DMS153 treated with DMSO at 0.1 percent for 48 hours (cell line): Measurements from ENCODE around the gene PHLDB2.

Experiments used
- DNase-seq: peaks from one replicate; lab custom pipeline; 2025; ENCODE audit not compliant: unreplicated experiment; lab: John Stamatoyannopoulos, UW

The PHLDB2 gene

DNA sequence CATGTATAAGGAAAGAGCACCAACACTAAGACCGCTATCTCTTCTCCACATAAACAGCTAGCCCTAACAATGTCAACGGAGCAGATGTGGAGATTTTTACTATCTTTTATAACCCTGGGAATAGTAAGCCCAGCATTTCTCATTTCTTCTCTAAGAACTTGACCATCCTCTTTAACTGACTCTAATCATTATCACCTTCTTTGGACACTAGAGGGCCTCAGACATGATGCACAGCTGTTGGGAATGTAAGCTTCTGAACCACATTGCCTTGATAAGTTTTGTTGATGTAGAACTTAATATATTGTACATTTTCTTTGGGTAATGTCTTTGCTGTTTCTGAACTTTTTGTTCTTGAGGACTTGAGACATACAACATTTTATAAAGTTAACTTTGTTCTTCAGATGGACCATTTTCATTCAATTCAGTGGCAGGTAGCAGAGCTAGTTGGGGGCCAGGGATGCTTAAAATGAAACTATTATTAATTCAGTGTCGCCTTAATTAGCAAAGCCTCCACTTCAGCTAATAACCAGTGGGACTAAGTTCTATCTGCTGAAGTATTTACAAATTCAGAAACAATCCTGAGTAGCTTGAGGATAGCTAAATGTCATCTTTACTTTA is 130.1 kb downstream of the PHLDB2 start:
- peak; percentile 83 for DNase-seq

DNA sequence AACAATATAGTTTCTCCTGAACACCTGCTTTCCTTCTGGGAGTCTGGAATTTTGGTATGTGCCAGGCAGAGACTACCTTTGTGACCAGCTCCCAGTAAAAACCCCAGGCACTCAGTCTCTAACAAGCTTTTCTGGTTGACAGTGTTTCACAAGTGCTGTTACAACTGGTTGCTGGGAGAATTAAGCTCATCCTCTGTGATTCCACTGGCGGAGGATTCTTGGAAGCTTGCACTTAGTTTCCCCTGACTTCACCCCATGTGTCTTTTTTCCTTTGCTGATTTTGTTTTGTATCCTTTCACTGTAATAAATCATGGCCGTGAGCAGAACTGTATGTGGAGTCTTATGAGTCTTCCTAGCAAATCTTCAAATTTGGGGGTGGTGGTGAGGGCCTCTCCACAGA is 134.0 kb downstream of the PHLDB2 start:
- no peak for DNase-seq

DNA sequence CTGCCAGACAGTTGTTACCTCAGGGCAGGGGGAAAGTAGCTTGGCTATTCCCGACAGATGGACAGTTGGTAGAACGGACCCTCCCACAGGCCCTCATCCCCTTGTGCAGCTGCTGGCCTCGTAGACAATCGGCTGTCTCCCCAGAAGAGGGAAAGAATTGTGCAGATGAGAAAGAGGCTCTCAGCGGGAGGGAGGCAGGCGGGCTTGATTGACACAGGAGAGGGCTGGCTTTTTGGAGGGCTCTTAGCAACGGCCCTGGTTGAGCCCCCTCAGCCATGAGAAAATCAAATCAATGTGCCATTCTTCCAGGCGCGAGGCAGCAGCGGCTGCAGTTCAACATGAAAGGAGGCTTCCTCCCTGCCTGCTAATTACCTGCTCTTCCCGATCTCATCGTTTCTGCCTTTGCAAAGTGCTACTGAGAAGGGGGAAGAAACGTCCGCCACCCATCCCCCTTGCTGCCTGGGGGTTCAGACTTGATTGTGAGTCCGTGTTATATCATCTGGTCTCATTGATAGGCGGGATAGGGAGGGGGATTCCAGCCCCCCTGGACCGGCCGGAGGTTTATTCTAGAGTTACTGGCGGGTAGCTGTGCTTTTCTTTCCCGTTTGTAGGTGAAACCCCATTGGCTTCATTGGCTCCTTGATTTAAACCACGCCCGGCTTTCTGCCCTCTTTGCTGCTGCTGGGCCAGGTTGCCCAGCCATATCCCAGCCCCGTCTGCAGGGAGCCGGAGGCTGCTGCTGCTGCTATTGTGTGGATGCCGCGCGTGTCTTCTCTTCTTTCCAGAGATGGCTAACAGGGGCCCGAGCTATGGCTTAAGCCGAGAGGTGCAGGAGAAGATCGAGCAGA is 139.8 kb downstream of the PHLDB2 start, which contains the start of gene TAGLN3:
TSS of gene TAGLN3 (plus strand) at position 287 of the 848 bp plus-strand sequence. CDS start at position 788, 501 bp downstream.
- DNase-seq = peak; percentile 70

DNA sequence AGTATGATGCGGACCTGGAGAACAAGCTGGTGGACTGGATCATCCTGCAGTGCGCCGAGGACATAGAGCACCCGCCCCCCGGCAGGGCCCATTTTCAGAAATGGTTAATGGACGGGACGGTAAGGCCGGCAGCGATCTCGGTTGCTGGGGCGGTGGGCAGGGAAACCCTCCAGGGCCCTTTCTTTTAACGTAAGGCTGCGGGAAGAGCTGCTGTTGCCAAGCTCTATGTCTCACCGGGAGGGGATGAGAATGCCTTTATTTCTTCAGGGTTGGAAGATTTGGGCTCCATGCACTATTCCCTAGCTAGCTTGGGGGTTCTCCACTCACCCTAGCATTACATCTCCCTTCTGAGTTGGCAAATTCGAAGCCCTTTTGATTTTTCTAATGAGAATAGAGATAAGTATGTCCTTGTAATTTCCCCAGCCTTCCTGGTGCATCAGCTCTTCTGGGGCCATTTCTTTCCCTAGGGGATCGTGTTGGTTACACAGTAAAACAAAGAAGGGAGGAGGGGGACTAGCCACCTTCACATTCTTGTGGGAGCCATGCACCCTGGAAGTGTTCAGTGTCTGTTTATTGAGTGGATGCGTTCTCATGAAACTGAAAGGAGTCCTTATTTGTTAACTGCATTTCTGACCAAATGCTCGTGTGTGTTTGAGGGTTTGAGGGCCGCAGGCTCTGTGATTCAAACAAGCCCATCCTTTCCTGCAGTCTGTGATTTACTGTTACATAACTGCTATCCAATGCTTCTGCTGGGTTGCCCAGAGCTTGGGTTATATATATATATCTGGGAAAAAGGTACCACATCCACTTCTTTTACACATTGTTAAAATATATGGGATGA is 140.6 kb downstream of the PHLDB2 start:
- peak; percentile 26 for DNase-seq

DNA sequence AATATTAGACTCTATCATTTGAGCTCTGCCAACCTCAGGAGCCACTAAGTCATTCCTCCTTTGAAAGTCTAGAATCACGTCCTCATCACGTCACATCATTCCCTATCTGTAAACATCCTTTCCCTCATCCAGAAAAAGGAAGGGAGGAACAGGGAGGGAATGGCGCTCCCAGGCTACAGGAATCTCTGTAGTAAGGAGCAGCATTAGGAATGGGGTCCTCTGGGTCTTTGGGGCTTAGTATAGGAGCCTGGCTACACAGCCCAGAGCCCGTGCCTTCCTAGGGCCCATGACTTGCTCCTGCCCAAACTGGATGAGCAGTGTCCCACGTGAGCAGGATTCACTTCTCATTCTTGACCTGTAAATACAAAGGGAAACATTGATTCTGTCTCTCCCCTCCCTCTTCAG is 141.3 kb downstream of the PHLDB2 start:
- DNase-seq = no peak

DNA sequence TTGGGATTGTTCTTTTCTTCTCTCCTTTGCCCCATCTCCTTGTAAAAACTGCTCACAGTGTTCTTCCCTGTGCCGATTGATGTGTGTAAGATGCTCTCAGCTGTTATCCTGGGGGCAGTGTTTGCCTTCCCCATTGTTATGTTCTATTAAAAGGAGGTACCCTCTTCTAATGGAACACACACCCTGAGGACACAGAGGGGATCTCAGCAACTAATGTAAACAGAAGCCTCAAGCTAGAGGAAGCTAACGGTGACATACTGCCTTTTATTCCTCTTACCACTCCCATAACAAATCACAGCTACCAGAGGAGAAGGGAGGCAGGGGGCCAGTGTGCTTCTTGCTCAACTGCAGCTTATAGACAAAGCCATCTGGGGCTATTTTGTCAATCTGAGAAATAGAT is 141.9 kb downstream of the PHLDB2 start:
- no peak for DNase-seq

DNA sequence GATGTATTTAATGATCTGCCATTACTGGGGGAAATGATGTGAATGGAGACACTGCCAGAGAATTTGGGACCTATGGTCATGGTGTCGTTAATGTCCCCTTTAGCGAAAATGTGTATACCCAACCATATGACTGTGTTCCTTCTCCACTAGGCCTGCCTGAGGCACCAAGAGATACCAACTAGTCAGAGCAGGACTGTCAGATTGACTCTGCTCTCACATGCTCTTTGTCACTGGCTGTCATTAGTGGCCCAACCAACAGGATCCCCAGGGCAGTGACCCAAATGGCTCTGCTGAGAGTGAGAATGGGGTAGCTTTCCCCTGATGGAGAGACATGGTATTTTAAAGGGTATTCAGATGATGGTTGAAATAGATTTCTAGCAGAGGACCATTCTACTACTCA is 142.5 kb downstream of the PHLDB2 start:
- DNase-seq = no peak

DNA sequence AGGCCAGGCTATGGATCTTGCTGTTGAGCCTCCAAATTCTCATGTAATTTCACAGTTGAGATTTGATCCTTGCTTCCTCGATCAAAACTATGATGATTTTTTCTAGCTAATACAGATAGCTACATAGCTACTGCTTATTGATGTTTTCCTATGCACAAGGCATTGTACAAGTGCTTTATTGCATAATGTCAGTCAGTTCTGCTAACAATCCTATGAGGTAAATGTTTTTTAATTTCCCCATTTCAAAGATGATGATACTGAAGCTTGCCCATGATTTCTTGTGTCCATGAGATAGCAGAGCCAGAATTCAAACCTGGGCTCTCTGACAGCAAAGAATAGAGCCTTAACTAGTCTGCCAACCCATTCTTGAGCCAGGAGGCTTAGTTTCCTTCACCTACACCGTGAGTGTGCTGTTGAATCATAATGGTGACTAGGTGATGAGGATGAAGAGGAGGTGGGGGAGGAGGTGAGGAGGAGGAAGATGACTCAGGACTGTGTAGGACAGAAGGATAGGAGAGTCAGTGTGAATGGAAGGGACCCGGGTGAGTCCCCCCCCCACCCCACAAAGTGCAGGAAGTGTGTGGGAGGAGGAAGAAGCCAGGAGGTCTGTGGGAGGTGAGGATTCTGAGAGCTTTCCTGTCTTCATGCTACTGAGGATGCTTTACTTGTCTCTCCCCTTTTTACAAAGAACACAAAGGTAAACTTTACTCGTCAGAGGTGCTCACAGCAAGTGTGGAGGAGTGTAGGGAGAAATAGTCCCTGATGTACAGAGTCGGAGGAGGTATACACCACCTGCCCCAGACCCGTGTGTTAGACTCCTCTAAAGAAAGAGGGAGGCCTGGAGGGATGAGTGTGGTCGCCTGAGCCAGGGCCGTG is 143.3 kb downstream of the PHLDB2 start:
- no peak for DNase-seq

DNA sequence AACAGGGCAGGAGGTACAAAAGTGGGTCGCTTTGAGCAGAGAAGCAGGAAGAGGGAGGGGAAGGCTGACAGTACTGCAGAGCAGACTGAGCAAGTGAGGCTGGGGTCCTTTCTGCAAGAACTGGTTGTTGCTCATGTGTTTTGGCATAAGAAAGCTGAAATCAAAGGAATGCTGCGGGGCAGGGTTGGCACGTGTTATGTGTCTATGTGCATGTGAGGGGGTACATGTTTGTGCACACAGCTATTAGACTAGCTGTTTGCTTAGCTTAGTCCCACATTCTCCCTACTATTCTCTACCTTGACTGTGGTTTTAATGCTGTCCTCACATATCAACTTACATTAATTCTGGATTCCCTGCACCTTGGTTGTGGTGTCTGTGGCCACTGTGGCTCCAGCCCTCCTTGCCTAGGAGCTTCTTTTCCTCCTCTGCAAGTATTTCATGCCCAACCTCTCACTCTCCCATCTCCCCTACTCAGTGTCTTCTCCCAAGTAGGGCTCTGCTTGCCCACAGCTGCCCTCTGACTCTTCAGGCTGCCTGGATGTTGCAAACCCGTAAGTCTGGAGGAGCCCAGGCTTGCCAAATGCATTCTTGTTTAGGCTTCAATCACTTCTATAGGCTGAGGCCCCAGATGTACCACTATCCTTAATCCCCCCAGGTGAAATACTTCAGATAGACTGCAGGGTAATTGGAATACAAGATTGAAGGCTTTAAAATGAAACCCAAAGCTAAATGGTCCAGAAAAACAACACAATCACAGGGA is 144.4 kb downstream of the PHLDB2 start:
- no peak for DNase-seq

DNA sequence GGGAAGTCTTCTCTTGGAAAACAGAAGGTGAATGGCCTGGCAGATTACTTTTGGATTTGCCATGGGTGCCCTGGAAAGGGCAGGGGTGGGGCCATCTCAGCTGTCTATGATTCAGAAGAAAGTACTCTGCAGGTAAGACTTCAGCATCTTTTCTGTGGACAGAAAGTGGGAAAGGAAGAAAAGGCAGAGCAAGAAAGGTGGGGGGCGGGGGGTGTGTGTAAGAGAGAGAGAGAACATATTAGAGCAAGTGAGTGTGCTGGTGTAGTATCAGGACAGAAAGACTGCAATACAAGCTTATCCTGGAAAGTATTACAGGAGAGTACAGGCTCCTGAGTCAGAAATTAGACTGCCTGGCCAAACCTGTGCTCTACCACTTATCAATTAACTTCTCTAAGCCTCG is 145.1 kb downstream of the PHLDB2 start:
- DNase-seq = no peak

DNA sequence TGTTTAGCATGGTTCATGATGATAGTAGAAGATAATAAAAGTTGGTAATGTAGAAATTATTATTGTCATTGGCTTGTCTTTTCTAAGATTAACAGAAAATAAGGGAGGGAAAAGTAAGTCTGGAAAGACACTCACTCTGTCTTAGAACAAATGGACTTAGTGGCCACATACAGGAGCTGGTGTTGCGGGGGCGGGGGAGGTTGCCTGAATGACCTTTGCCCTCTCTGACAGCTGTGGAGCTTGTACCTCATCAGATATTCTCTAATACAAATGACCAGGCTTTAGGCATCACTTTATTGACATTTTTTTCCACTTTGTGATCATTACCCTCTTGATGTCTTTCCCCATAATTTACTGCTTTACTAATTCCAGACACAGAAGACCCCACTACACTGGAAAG is 145.6 kb downstream of the PHLDB2 start:
- no peak for DNase-seq

DNA sequence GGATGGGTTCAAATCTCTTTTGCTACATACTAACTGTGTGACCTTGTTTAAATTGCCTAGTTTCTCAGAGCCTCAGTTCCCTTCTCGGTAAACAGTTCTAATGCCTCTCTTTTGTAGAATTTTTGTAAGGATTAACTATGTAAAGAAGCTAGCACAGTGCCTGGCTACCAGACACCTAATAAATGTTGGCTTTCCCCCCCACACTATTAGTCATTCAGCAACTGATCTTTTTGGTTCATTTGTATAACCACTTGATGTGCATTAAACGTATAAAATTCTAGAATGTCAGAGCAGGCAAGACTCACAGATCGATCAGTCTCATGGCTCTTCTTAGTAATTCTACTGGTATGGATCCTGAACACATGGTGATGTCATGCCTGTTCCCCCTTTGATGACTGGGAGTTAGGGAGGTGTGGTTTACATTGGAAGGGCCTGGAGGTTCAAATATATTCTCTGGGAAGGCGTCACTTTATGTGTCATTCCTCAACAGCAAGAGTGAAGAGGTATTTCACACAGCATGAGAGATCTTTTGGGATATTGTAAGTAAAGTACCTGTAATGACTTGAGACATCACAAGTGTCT is 146.1 kb downstream of the PHLDB2 start:
- no peak for DNase-seq

DNA sequence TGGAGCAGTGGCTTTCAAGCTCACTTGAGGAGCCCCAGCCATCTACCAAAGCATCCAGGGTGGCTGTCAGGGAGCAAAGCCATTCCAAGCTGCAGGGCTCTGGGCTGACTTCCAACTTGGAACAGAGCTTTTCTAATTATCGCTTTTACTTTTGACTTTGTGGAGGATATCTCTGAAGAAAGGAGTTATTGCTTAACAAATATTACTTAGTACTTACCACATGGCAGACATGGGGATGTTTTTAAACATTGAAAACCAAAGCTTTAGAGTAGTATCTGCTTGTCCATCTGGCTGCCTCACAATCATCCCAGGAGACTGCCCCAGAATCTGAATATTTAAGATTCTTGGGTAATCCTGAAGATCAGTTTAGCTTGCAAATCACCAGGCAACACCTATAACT is 148.6 kb downstream of the PHLDB2 start:
- DNase-seq = no peak

DNA sequence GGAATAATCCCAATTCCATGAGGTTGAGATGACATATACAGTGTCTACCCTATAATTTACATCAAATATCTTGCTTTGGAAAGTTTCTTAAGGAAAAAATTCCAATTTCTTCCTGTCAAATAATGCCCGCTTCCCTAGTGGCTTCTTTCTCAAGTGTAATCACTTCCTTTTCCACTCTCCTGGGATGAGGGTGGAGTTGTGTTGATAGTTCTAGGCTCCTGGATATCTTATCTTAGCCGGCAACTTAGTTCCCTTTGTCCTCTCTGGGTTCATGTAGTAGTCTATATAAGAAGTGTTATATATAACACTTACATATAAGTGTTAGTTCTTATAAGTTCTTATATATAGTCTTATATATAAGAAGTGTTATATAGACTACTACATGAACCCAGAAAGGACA is 150.6 kb downstream of the PHLDB2 start:
- no peak for DNase-seq

DNA sequence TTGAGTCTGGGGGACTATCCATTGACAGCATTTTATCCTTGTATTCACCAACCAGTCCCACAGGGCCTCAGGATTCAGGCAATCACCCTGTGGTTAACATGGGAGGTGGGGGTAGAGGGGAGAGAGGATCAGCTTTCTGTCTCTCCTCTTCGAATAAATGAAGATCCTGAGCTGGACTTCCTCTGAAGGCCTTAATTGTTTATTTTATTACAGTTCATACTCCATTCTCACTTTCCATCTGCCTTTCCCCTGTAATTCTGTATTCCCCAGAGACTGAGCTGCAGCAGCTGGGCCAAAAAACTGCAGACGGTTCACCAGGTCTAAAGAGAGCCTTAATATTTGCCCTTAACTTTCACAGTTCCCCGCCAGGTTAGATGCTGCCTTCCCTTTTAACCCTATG is 151.6 kb downstream of the PHLDB2 start:
- DNase-seq = peak; percentile 65

DNA sequence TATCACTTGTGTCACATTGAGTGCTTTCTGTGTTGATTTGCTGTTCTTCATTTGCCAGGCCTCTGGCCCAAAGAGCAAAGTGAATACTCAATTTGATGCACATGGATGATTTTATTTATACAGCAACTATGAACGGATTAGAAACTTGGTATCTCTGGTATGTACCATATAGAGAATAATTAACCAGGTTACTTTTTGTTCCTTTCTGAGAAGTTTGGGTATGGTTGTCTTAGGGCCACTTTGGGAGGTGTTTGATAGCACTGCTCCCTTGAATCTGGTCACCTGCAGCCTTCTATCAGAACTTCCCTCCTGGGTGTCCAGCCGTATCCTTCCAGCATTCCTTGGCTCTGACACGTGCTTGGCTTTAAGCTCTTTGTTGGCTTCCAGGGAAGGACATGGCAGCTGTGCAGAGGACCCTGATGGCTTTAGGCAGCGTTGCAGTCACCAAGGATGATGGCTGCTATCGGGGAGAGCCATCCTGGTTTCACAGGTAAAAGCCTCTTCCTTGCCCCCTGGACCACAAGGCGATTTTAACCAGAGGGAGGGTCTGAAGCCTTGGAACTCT is 152.4 kb downstream of the PHLDB2 start:
- DNase-seq = no peak

DNA sequence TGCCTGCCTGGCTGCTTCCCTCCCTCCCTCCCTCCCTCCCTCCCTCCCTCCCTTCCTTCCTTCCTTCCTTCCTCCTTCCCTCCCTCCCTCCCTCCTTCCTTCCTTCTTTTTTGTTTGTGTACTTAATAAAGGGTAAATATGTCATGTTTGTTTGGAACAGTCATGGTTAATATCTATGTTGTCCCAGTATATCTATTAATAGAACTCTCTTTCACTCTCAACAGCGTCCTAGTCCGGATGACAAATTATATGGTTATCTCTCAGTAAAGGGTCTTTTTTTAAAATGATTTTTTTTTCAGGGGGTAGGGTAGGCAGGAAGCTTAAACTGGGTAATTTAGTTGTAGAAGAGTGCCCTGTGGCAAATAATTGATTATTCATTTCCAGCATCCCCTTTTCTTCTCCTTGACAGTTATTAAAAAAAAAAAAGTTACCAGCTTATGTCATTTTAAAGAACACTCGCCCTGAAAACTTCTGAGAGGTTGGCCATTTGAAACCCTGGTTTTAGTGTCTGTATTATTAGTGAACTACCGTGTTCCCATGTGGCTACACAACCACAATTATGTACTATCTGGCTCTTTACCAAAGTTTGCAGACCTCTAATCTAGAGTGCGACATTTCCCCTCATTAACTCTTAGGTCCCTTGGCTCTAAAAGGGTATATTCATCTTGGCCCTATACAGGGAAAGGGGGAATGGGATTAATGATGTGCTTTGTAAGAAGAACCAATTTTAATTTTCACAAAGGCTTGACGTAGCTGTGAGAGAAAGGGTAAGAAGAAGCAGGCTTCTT is 153.3 kb downstream of the PHLDB2 start:
- no peak for DNase-seq

DNA sequence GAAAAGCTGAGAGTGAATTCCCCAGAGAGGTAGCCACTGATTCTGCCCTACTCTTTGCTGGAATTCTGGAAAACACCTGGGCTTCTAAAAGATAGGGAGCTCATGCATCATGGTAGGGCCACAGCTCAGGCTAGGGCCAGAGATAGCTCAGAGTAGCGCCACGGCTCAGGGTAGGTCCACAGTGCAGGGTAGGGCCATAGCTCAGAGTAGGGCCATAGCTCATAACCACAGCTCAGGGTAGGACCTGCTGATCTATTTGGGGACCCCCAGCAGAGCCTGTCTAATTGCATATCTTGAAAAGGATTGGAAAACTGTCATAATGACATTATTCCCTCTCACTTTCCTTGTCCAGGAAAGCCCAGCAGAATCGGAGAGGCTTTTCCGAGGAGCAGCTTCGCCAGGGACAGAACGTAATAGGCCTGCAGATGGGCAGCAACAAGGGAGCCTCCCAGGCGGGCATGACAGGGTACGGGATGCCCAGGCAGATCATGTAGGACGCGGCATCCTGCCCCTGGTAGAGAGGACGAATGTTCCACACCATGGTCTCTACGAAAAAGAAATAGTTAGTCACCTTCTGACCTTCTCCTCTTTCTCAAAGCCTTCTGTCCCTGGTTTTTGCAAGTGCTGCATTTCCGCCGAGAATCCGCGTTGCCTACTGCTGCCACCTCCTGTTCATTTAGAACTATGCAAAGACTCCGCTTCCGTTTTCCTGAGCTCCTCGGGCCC is 154.2 kb downstream of the PHLDB2 start:
- no peak for DNase-seq
